OCI-LY1 (cell line): ENCODE data around the gene C22orf23.

Source experiments
- H2AFZ ChIP-seq: fragments of 200-600 bp; sonication (generic), shearing (Covaris generic); 2 replicates; pipeline ENCODE4 v1.6.0; 2014; ENCODE audit warnings: antibody characterized with exemption, mild to moderate bottlenecking, low read length
- H3F3A ChIP-seq: fragments of 200-600 bp; sonication (generic), shearing (Covaris generic); 2 replicates; pipeline ENCODE4 v1.6.0; 2014; ENCODE audit warnings: mild to moderate bottlenecking, antibody characterized with exemption, low read length, moderate library complexity; ENCODE audit not compliant: insufficient read depth
- H3K27ac ChIP-seq: fragments of 200-600 bp; sonication (generic); 2 replicates; pipeline ENCODE4 v1.5.1; 2014; ENCODE audit warnings: low read length, mixed run types, mild to moderate bottlenecking, low read depth; ENCODE audit not compliant: poor library complexity, severe bottlenecking
- H3K27me3 ChIP-seq: fragments of 200-600 bp; sonication (generic); 2 replicates; pipeline ENCODE4 v1.6.0; 2014; ENCODE audit warnings: antibody characterized with exemption, mild to moderate bottlenecking, low read length, moderate library complexity; ENCODE audit not compliant: insufficient read depth
- H3K36me3 ChIP-seq: fragments of 200-600 bp; sonication (generic); 2 replicates; pipeline ENCODE4 v1.6.1; 2014; ENCODE audit warnings: mild to moderate bottlenecking, antibody characterized with exemption, low read length, moderate library complexity, mixed read lengths; ENCODE audit not compliant: insufficient read depth
- H3K4me1 ChIP-seq: fragments of 200-600 bp; sonication (generic); 2 replicates; pipeline ENCODE4 v1.5.1; 2014; ENCODE audit warnings: mild to moderate bottlenecking, low read length, moderate library complexity; ENCODE audit not compliant: insufficient read depth, severe bottlenecking
- H3K4me2 ChIP-seq: fragments of 200-600 bp; sonication (generic), shearing (Covaris generic); 2 replicates; pipeline ENCODE4 v1.6.1; 2014; ENCODE audit warnings: low read length
- H3K4me3 ChIP-seq: fragments of 200-600 bp; sonication (generic); 2 replicates; pipeline ENCODE4 v1.5.1; 2014; ENCODE audit warnings: low read length, low read depth, mild to moderate bottlenecking, mixed read lengths; ENCODE audit not compliant: poor library complexity, severe bottlenecking
- H3K79me2 ChIP-seq: fragments of 200-600 bp; shearing (Covaris generic); 2 replicates; pipeline ENCODE4 v1.6.1; 2016; ENCODE audit warnings: mixed run types, low read length, mixed read lengths; ENCODE audit not compliant: insufficient read depth
- H3K9ac ChIP-seq: fragments of 200-600 bp; sonication (generic), shearing (Covaris generic); 2 replicates; pipeline ENCODE4 v1.6.1; 2014; ENCODE audit warnings: mild to moderate bottlenecking, low read length, mixed read lengths
- H3K9me2 ChIP-seq: fragments of 200-600 bp; sonication (generic), shearing (Covaris generic); 2 replicates; pipeline ENCODE4 v1.6.1; 2014; ENCODE audit warnings: low read depth, mild to moderate bottlenecking, low read length, mixed read lengths
- H3K9me3 ChIP-seq: fragments of 200-600 bp; shearing (Covaris generic); 2 replicates; pipeline ENCODE4 v1.6.1; 2014; ENCODE audit warnings: low read length, mixed read lengths
- H4K20me1 ChIP-seq: fragments of 200-600 bp; sonication (generic), shearing (Covaris generic); 2 replicates; pipeline ENCODE4 v1.6.0; 2016; ENCODE audit warnings: mild to moderate bottlenecking, low read length; ENCODE audit not compliant: insufficient read depth
- EZH2 ChIP-seq: fragments of 200-600 bp; sonication (generic), shearing (Covaris generic); IDR thresholded peaks from 2 replicates; pipeline ENCODE4 v1.8.0; 2017; ENCODE audit warnings: borderline replicate concordance, mixed run types, mild to moderate bottlenecking, antibody characterized with exemption, low read length, moderate library complexity, mixed read lengths
- TF ChIP-seq, protein P1 (sequence below): fragments of 200-600 bp; sonication (generic), shearing (Covaris generic); IDR thresholded peaks from 2 replicates; pipeline ENCODE4 v1.5.1; 2017; ENCODE audit warnings: mild to moderate bottlenecking, antibody characterized with exemption, low read length, moderate library complexity, mixed read lengths

Gene C22orf23

GRCh38 chr22:37989146-37990045, 36.0 kb upstream of the C22orf23 start:
- no peaks in the 10 kb centered on the region for H3K9me2 ChIP-seq
- H3K9ac ChIP-seq: no peak overlapping the region
- no peaks in the 10 kb centered on the region for H4K20me1 ChIP-seq
- H3K79me2 ChIP-seq: no peaks in the 10 kb centered on the region
- H3K4me2 ChIP-seq: no peak overlapping the region
- TF ChIP-seq EZH2: no peak
- TF ChIP-seq, protein P1, sequence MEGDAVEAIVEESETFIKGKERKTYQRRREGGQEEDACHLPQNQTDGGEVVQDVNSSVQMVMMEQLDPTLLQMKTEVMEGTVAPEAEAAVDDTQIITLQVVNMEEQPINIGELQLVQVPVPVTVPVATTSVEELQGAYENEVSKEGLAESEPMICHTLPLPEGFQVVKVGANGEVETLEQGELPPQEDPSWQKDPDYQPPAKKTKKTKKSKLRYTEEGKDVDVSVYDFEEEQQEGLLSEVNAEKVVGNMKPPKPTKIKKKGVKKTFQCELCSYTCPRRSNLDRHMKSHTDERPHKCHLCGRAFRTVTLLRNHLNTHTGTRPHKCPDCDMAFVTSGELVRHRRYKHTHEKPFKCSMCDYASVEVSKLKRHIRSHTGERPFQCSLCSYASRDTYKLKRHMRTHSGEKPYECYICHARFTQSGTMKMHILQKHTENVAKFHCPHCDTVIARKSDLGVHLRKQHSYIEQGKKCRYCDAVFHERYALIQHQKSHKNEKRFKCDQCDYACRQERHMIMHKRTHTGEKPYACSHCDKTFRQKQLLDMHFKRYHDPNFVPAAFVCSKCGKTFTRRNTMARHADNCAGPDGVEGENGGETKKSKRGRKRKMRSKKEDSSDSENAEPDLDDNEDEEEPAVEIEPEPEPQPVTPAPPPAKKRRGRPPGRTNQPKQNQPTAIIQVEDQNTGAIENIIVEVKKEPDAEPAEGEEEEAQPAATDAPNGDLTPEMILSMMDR: no peak
- no peak overlapping the region for H3K27ac ChIP-seq
- H2AFZ ChIP-seq: no peak overlapping the region
- H3K27me3 ChIP-seq: 0 out of 2 replicates have a peak, but pooled peaks cover 3% of the 10 kb centered on the region
- no peaks in the 10 kb centered on the region for H3F3A ChIP-seq
- no peaks in the 10 kb centered on the region for H3K4me1 ChIP-seq
- no peaks in the 10 kb centered on the region for H3K36me3 ChIP-seq
- no peaks in the 10 kb centered on the region for H3K9me3 ChIP-seq
- no peak overlapping the region for H3K4me3 ChIP-seq

GRCh38 chr22:37986371-37986770, 33.0 kb upstream of the C22orf23 start:
- Histone ChIP-seq H3K27ac (no peak overlapping the region), H3K36me3 (no peaks in the 10 kb centered on the region), H3F3A (no peaks in the 10 kb centered on the region), H2AFZ (no peak overlapping the region), H3K4me3 (no peak overlapping the region), H3K79me2 (no peaks in the 10 kb centered on the region), H3K4me2 (no peak overlapping the region), H3K4me1 (no peaks in the 10 kb centered on the region), H3K9me3 (no peaks in the 10 kb centered on the region), H3K9ac (no peak overlapping the region), H3K27me3 (no peaks in the 10 kb centered on the region), H4K20me1 (no peaks in the 10 kb centered on the region), H3K9me2 (no peaks in the 10 kb centered on the region)
- TF ChIP-seq, protein P1: no peak
- TF ChIP-seq EZH2: no peak

- Histone ChIP-seq H3K9me2 (no peaks in the 10 kb centered on the region), H3K4me3 (no peak overlapping the region), H3K9me3 (no peaks in the 10 kb centered on the region), H3K4me2 (no peak overlapping the region), H3K36me3 (no peaks in the 10 kb centered on the region), H3K27ac (no peak overlapping the region), H3K27me3 (no peaks in the 10 kb centered on the region), H4K20me1 (no peaks in the 10 kb centered on the region), H2AFZ (no peak overlapping the region), H3K4me1 (no peaks in the 10 kb centered on the region), H3K9ac (no peak overlapping the region), H3F3A (no peaks in the 10 kb centered on the region), H3K79me2 (no peaks in the 10 kb centered on the region)
- TF ChIP-seq EZH2: no peak
Observed at GRCh38 chr22:37985751-37986281, 32.4 kb upstream of the C22orf23 start.
